HG03565 (cell line): Measurements from ENCODE around the gene GCNT1.
"Not testable (repeated sequence)": the region's sequence is repeated elsewhere in the genome, so short reads cannot be mapped to it uniquely, and the experiment has no call there.

Experiments
- ATAC-seq: cut with Tn5 transposase; IDR thresholded peaks from one replicate; pipeline ENCODE4 v1.9.1; 2021; ENCODE audit warnings: mild to moderate bottlenecking, moderate library complexity; ENCODE audit not compliant: unreplicated experiment

The GCNT1 gene

DNA sequence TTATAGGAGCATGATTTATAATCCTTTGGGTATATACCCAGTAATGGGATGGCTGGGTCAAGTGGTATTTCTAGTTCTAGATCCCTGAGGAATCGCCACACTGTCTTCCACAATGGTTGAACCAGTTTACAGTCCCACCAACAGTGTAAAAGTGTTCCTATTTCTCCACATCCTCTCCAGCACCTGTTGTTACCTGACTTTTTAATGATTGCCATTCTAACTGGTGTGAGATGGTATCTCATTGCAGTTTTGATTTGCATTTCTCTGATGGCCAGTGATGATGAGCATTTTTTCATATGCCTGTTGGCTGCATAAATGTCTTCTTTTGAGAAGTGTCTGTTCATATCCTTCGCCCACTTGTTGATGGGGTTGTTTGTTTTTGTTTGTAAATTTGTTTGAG lies 20.4 kb downstream of the GCNT1 start:
- not testable (repeated sequence) for ATAC-seq

DNA sequence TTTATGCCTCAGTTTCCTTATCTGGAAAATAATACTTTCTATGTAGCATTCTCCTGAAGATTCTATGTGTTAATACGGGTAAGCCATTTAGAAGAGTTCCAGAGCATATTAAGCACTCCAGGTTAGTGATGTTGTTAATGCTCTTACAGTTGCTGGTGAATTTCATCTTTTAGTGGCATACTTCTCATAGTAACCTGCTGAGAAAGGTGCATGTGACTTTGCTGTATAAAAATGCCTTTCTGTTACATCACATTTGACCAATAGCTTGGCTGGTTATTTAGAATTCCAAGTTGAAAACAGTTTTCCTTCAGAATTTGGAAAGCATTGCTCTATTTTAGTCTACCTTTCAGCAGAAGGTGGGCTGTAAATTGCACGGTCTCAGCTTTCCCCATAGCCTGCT lies 27.2 kb downstream of the GCNT1 start:
- ATAC-seq = no peak

DNA sequence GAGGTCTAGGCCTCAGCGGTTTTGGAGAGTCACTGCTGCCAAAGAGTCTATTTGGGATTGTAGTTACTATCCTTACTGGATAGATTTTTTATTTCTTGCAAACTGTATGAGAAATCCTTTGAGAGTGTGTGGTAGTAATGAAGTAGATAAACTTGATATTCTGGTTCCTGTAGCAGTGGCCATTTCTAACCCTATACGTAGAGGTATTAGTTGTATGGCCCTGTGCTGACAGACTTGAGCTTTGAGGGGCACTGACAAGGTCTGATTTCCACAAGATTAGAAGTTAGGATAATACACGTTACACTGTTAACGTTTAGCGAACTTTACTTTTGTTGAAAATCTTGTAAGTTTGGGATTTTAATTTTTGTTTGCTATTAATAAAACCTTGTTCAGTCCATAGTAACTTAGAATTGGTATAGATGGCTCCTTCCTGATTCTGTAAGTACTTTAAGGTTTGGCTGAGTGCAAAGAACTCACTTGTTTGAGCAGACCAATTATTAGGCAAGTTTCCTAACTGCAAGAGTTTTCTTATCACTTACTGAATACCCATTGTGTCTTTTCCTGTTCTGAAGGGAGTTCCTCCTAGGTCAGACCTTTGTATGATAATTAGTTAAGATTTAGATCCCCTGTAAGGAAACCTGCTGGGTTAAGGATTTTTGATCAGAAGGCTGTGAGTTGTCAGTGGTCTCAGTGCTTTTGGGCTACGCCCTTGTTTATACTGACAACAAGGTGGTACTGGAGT lies 31.4 kb downstream of the GCNT1 start:
- ATAC-seq = no peak

DNA sequence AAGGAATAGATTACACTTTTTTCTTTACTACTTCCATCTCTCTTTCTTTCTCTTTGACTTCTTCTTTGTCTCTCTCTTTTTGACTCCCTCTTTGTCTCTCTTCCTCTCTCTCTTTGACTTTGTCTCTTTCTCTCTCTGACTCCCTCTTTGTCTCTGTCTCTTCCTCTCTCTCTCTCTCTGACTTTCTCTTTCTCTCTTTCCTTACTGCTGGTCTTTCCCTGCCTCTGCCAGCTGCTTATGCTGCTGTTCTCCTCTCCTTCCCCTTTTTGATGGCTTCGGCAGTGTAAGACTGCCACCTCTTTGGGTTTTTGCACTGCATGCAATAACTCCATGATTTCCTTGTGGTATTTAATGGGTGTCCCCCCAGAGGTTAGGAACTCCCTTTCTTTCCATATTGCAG lies 32.1 kb downstream of the GCNT1 start:
- ATAC-seq = not testable (repeated sequence)

DNA sequence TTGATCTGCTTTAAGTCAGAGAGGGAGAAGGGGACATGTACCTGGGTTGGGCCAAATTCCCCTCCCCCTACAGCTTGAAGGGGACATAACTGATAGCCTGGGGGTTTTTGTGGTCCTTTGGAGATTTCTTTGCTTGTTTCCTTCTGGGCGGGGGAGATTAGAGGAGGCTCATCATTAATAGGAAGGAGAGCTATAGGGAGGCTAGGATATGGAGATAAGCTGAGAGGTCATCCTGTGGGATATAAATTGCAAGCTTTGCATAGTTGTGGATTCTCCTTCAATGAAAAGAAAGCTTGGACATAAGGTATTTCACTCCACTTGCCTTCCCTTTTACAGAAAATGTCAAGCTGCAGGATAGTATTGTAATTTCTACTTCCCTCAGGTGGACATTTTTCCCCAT lies 34.5 kb downstream of the GCNT1 start:
- ATAC-seq = not testable (repeated sequence)

DNA sequence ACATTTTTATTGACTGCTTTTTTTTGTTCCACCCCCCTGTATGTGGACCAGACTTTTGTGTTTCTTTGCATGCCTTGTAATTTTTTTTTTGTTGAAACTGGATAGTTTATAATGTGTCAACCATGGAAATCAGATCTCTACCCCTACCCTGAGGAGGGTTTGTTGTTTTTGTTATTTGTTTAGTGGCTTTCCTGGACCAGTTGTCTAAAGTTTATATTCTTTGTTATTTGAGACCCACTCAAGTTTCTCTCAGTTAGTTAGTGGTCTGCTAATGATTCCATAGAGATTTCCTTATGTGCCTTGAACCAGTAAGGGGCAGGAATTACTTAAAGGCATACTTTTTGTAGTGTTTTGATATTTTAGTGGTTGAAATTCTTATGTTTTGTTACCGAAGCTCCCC lies 41.1 kb downstream of the GCNT1 start:
- ATAC-seq = no peak

DNA sequence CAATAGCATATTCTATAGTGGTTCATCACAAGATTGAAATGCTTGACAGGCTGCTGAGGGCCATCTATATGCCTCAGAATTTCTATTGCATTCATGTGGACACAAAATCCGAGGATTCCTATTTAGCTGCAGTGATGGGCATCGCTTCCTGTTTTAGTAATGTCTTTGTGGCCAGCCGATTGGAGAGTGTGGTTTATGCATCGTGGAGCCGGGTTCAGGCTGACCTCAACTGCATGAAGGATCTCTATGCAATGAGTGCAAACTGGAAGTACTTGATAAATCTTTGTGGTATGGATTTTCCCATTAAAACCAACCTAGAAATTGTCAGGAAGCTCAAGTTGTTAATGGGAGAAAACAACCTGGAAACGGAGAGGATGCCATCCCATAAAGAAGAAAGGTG lies 43.8 kb downstream of the GCNT1 start:
- no peak for ATAC-seq

DNA sequence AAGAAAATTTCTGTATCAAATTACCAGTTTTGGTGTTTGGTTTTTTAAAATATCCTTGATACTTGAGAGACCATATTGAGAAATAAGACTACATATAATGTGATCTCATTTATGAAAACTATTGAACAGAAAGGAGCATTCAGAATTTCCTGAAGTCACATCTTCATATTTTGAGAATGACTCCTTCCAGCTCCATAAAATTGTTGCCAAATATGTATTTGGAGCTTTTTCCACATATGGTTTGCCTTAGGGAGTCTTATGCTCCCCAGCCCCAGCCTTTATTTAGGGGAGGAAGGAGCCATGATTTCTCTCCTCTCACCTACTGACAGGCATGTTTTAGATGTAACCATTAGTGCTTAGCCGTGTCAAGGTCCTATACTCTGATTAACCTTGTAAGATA lies 51.1 kb downstream of the GCNT1 start:
- ATAC-seq = no peak

DNA sequence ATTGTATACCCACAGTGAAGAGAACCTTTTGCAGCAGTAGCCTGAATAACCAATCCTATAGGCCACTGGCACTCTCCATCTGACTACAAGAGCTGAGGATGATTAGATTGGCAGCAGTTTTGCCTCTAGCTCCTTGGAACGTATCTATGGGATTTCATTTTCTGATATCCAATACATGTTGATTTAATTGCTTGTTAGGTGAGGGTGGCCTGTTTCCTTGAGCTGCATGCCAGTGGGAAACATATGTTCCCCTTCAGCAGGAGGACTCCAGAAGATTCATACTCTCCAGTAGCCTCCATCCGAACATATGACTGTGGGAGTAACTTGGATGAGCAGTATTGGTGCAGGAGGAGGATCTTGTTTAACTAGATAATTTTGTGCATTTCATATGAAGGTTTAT lies 51.5 kb downstream of the GCNT1 start:
- ATAC-seq = no peak

DNA sequence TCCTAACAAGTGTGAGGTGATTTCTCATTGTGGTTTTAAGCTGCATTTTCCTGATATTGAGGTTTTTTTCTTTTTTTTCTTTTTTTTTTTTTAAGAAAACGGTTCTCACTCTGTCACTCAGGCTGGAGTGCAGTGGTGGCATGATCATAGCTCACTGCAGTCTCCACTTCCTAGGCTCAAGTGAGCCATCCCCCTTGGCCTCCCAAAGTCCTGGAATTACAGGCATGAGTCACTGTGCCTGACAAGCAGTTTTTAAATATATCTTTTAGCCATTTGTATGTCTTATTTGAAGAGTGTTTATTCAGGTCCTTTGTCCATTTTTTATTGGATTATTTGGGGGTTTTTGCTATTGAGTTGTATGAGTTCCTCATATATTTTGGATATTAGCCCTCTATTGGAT lies 53.8 kb downstream of the GCNT1 start:
- no peak for ATAC-seq

DNA sequence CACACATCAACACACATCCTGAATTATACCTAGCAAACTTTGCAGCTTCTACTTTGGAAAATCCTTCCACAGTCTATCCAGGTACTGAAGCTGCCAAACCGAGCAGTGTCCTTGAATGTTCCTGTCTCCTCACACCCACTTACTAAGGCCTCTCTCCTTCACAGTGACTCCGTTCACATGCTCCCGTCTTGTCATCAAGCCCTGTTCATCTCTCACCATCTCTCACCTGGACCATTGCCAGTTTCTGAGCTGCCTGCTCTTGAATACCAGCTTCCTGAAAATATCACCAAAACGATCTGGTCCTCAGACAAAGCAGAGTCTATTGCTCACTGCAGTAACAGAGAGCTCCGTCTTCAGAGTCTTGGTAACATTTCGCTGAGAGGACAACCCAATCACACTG lies 57.4 kb downstream of the GCNT1 start:
- no peak for ATAC-seq

DNA sequence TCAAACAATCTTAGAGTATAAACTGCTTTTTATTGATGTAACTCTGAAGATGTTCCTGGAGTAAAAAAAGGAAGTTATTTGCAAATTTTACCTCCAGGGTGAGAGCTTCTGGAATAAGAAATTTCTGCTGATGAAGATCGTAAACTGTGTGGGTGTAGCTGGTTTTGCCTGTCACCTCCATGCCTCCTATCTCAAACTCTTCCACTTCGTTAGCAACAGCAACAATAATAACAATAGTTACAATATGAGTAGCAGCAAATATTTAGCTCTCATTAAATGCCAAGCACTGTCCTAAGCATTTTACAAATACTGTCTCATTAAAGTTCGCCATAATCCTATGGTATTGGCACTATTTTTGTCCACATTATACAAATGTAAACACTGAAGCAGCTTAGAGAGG lies 57.9 kb downstream of the GCNT1 start:
- peak; percentile 49 for ATAC-seq

DNA sequence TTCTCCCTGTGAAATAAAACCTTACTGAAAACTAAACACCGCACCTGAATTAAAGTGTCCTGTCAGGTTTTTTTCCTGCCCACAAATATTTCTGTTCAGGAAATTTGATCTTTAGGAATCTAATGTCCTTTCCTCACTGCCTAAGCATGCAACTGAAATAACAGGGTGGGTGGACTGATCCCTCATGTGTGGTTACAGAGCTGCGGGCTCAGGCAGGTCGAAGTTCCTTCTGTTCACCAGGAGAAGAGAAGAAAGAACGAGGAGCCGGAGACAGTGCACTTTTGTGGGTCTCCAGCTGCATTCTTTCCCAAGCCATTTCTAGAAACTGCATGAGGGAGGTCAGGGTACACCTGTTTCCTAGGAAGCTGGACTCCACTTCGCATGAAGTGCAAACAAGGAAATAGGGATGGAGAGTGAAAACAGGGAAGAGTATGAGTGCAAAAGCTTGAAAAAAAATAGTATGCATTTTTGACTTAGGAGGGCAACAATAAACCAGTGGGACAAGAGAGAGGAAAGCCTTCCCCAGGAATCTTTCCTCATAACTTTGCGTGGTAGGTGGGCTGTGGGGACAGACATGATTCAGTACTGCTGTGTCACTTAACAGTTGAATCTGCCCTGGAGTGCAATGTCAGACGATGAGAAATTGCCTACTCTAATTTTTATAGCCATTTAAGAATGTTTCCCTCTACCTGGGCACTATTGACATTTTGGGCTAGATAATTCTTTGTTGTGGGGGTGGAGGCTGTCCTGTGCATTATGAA lies 60.3 kb downstream of the GCNT1 start:
- no peak for ATAC-seq

DNA sequence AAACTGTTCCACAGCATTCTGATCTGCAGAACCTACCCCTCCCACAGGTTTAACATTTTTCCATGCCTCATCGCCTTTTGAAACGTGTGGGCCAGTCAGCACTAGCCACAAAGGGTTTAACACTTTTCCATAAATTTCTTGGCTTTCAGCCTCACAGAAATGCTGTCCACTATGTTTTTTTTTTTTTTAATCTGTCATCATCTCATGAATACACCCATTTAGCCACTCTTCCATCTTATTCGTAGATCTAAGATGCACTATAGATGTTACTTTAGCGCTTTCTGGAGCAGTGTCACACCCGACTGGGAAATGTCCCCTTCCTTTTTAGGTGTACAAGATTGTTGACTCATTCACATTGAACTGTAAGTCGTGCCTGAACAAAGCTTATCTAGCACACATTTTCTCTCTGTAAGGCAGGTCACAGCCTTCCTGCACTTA lies 62.3 kb downstream of the GCNT1 start:
- ATAC-seq = no peak

DNA sequence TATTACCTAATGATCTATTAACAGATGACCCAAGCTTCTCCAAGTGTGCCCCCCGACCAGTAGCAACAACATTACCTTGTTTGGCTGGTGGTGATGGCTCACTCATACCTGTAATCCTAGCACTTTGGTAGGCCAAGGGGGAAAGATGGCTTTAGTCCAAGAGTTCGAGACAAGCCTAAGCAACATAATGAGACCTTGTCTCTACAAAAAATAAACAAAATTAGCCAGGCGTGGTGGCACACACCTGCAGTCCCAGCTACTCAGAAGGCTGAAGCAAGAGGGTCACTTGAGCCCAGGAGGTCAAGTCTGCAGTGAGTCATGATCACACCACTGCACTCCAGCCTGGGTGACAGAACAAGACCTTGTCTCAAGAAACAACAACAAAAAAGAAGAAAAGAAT lies 62.9 kb downstream of the GCNT1 start:
- no peak for ATAC-seq

DNA sequence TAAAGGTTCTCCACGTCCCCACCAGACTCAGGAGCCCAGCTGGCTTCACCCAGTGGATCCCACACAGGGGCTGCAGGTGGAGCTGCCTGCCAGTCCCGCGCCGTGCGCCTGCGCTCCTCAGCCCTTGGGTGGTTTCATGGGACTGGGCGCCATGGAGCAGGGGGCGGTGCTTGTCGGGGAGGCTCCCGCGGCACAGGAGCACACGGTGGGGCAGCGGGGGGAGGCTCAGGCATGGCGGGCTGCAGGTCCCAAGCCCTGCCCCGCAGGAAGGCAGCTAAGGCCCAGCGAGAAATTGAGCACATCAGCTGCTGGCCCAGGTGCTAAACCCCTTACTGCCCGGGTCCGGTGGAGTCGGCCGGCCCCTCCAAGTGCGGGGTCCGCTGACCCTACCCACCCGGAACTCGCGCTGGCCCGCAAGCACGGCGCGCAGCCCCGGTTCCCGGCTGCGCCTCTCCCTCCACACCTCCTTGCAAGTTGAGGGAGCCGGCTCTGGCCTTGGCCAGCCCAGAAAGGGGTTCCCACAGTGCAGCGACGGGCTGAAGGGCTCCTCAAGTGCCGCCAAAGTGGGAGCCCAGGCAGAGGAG lies 64.7 kb downstream of the GCNT1 start:
- ATAC-seq = not testable (repeated sequence)

DNA sequence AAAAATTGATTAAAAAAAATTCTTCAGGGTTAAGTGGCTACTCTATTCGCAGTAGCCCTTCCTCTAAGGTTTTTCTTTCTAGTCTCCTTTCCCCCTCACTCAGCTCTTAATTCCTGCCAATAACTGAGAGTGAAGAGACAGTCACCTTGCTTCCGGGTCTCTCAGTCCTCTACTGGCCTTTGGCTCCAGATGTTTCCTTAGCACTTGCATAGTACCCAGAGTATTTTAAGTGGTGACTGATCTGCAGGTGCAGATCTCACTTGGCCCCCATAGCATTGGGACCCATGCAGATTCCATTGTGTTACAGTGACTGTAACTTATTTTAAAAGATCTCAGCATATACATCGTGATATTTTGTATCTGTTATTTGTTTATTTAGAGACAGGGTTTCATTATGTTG lies 66.2 kb downstream of the GCNT1 start:
- ATAC-seq = no peak

DNA sequence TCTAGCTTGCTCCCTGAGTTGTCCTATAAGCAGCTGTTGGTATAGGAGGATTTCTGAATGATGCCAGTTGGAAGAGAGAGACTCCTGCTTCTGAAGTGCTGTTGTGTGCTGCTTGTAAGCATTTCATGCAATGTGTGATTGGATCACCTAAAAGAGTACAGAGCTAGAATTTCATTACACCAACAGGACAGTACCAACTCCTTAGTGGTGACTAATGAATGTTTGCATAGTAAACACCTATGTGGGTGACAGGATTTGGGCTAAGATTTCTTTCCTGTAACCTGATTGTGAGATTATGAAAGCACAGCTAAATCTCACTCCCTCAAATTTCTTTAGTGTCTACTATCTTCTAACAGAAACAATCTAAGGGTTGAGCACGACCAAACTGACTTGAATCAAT lies 67.0 kb downstream of the GCNT1 start:
- no peak for ATAC-seq

DNA sequence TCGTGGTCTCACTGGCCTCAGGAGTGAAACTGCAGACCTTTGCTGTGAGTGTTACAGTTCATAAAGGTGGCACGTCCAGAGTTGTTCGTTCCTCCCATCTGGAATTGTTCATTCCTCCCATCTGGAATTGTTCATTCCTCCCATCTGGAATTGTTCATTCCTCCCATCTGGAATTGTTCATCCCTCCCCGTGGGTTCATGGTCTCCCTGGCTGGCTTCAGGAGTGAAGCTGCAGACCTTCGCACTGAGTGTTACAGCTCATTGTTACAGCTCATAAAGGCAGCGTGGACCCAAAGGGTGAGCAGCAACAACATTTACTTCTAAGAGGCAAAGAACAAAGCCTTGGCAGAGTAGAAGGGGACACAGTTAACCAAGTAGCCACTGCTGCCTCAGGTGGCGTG lies 69.1 kb downstream of the GCNT1 start:
- no peak for ATAC-seq

DNA sequence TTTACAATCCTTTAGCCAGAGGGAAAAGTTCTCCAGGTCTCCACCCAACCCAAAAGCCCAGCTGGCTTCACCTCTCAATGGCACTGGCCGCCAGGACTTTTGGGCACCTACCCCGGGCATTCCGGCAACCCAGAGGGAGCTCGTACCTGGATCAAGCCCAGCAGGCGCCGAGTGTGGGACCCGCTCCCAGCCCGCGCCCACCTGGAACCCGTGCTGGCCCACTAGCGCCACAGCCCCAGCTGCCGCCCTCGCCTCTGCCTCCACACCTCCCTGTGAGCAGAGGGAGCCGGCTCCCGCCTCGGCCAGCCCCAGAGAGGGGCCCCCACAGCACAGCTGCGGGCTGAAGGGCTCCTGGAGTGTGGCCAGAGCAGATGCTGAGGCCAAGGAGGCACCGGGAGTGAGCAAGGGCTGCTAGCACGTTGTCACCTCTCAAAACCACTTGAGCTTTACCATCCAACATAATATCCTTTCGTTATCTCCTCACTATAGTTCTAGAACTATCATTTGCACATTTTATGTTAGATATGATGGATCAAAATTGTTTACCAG lies 69.7 kb downstream of the GCNT1 start:
- ATAC-seq = no peak

DNA sequence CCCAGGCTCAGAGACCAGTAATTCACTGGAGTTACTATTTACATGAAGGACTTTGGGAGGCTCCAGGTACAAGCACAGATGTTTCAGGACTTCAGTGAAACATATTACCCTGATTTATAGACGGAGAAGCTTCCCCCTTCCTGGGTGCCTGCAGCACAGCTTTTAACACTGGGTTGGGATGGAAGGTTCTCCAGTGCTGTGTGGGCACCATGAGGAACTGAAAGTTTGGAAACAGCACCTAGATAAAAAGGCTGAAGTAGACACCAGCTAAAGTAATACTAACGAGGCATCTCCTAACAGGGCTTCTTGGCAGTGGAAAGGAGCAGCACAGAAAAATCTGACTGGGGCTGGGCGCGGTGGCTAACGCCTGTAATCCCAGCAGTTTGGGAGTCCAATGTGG lies 70.7 kb downstream of the GCNT1 start:
- ATAC-seq = no peak
